ENCODE measurements around the gene SLC25A43.

DNA sequence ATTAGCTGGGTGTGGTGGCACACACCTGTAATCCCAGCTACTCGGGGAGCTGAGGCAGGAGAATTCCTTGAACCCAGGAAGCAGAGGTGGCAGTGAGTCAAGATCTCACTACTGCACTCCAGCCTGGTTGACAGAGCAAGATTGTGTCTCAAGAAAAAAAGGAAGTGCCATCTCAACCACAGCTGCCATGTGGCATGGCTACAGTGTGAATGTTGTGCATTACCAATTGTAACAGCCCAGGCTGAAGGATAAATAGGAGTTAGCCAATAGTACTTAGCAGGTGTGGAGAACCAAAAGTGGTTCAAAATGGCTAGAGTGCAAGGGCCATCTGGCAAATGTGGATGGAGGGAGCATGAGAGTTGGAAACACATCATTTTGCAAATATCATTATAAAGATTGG lies 98.0 kb downstream of the SLC25A43 start:
- TF ChIP-seq GATA2 (IDR thresholded peaks at IDR 0.05; ENCODE audit: low read depth, low read length) (no peak), GATA3 (IDR thresholded peaks at IDR 0.05; ENCODE audit: low read depth, low read length) (no peak)

Data from SH-SY5Y (cell line).